Measurements from ENCODE around the gene PLEKHH2.

DNA sequence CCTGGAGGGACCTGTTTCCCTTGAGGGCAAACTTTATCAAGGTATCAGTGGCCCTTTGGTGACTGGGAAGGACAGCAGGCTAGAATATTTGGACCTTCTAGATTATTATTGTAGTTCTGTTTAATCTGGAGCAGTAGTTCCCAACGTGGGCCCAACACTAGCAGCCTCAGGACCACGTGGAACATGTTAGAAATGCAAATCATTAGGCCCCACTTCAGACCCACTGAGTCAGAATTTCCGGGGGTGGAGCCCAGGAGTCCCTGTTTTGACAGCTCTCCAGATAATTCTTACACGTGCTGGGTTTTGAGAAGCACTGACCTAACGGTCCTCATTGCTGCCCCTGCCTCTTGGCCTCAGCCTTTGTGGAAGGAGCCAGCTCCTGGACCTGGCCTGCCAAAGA is 111.3 kb downstream of the PLEKHH2 start:
- TF ChIP-seq, protein P1, sequence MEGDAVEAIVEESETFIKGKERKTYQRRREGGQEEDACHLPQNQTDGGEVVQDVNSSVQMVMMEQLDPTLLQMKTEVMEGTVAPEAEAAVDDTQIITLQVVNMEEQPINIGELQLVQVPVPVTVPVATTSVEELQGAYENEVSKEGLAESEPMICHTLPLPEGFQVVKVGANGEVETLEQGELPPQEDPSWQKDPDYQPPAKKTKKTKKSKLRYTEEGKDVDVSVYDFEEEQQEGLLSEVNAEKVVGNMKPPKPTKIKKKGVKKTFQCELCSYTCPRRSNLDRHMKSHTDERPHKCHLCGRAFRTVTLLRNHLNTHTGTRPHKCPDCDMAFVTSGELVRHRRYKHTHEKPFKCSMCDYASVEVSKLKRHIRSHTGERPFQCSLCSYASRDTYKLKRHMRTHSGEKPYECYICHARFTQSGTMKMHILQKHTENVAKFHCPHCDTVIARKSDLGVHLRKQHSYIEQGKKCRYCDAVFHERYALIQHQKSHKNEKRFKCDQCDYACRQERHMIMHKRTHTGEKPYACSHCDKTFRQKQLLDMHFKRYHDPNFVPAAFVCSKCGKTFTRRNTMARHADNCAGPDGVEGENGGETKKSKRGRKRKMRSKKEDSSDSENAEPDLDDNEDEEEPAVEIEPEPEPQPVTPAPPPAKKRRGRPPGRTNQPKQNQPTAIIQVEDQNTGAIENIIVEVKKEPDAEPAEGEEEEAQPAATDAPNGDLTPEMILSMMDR (IDR thresholded peaks at IDR 0.05), result no peak
- TF ChIP-seq POLR2A (IDR thresholded peaks at IDR 0.05), result no peak
